Osteoblast (primary cell): ENCODE results near the gene KIAA1671. TPM values are rescaled to one million over a fixed set of nuclear protein-coding genes. Genes with fewer than 3 reads are reported as not detected.

ENCODE experiments used
- DNase-seq: peaks from one replicate; pipeline ENCODE4 v3.0.0; 2011; ENCODE audit warnings: low spot score, mixed read lengths; ENCODE audit not compliant: insufficient read length; ENCODE audit errors: missing footprints
- H2AFZ ChIP-seq: 2 replicates; pipeline ENCODE4 v1.6.0; 2011; ENCODE audit warnings: mild to moderate bottlenecking, low read length
- H3K27ac ChIP-seq: 2 replicates; pipeline ENCODE4 v1.5.1; 2011; ENCODE audit warnings: mild to moderate bottlenecking, low read depth, low read length, moderate library complexity
- H3K27me3 ChIP-seq: 2 replicates; pipeline ENCODE4 v1.6.0; 2012; ENCODE audit warnings: mild to moderate bottlenecking, control low read depth, inconsistent platforms, low read length, moderate library complexity; ENCODE audit not compliant: insufficient read depth
- H3K36me3 ChIP-seq: 2 replicates; pipeline ENCODE4 v1.5.1; 2011; ENCODE audit warnings: mild to moderate bottlenecking, low read length, control low read depth, moderate library complexity; ENCODE audit not compliant: insufficient read depth
- H3K4me1 ChIP-seq: 2 replicates; pipeline ENCODE4 v1.5.1; 2011; ENCODE audit warnings: mild to moderate bottlenecking, low read length, control low read depth, moderate library complexity; ENCODE audit not compliant: insufficient read depth
- H3K4me2 ChIP-seq: 2 replicates; pipeline ENCODE4 v1.6.0; 2011; ENCODE audit warnings: mild to moderate bottlenecking, low read length; ENCODE audit not compliant: insufficient read depth
- H3K4me3 ChIP-seq: fragments of 200-600 bp; sonication (generic); 3 replicates; pipeline ENCODE4 v1.5.1; 2012; ENCODE audit warnings: mild to moderate bottlenecking, low read length, inconsistent platforms; ENCODE audit not compliant: insufficient read depth
- H3K79me2 ChIP-seq: 2 replicates; pipeline ENCODE4 v1.6.0; 2012; ENCODE audit warnings: mild to moderate bottlenecking, low read length, control low read depth, inconsistent platforms; ENCODE audit not compliant: insufficient read depth
- H3K9me3 ChIP-seq: 2 replicates; pipeline ENCODE4 v1.5.1; 2011; ENCODE audit warnings: low read depth, low read length, control low read depth
- H4K20me1 ChIP-seq: 2 replicates; pipeline ENCODE4 v1.6.0; 2012; ENCODE audit warnings: mild to moderate bottlenecking, low read length, control low read depth; ENCODE audit not compliant: insufficient read depth
- total RNA-seq: library from RNA; depleted of rRNA; stranded (reverse); fragments of >200 nt; gene quantifications from 2 replicates; pipeline ENCODE4 v1.2.3, GENCODE V29; 2012
- TF ChIP-seq, protein P1 (sequence below): IDR thresholded peaks from 2 replicates; pipeline ENCODE4 v1.5.1; 2011; ENCODE audit warnings: mild to moderate bottlenecking, low read depth, low read length, moderate library complexity; ENCODE audit errors: extremely low read depth

Gene KIAA1671
- total RNA-seq, 1 donor: 16.6 TPM

DNA sequence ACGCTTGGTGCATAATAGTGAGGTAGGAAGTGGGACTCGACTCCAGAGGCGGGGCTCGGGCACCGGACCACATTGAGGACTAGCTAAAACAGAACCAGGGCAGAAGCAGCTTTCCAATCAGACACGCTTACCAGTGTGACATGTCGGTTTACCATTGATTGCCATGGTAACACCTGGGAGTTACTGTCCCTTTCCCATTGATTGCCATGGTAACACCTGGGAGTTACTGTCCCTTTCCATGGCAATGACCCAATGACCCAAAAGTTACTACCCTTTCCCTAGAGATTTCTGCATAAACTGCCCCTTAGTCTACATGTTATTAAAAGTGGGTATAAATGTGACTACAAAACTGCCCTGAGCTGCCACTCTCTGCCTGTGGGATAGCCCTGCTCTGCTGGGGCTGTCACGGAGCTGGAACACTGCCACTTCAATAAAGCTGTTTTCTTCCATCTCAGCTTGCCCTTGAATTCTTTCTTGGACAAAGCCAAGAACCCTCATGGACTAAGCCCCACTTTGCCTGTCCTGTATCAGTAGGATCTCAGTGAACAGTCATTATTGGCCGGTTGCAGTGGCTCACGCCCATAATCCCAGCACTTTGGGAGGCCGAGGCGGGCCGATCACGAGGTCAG is 169.7 kb downstream of the KIAA1671 start:
- Histone ChIP-seq H3K36me3 (no peaks in the 10 kb centered on the region), H3K4me2 (no peak overlapping the region), H2AFZ (no peak overlapping the region), H3K27ac (no peak overlapping the region), H3K4me3 (no peak overlapping the region), H3K4me1 (no peaks in the 10 kb centered on the region), H3K27me3 (no peaks in the 10 kb centered on the region), H4K20me1 (no peaks in the 10 kb centered on the region), H3K79me2 (no peaks in the 10 kb centered on the region), H3K9me3 (no peaks in the 10 kb centered on the region)
- TF ChIP-seq, protein P1, sequence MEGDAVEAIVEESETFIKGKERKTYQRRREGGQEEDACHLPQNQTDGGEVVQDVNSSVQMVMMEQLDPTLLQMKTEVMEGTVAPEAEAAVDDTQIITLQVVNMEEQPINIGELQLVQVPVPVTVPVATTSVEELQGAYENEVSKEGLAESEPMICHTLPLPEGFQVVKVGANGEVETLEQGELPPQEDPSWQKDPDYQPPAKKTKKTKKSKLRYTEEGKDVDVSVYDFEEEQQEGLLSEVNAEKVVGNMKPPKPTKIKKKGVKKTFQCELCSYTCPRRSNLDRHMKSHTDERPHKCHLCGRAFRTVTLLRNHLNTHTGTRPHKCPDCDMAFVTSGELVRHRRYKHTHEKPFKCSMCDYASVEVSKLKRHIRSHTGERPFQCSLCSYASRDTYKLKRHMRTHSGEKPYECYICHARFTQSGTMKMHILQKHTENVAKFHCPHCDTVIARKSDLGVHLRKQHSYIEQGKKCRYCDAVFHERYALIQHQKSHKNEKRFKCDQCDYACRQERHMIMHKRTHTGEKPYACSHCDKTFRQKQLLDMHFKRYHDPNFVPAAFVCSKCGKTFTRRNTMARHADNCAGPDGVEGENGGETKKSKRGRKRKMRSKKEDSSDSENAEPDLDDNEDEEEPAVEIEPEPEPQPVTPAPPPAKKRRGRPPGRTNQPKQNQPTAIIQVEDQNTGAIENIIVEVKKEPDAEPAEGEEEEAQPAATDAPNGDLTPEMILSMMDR: no peak
- no peak for DNase-seq

DNA sequence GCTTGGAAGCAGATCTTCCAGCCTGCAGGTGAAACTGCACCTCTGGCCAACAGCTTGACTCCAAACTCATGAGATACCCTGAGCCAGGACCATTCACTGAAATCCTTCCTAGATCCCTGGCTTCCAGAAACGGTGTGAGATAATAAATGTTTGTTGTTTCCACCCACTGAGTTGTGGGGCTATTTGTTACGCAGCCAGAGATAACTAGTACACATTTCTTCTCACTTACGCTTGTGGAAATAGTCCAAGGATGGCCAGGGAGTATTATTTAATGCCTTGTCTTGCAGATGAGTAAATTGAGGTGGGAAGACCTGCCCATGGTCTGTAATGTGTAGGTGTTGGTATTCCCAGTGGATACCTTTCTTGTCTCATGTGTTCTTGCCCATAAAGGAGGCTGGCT is 171.2 kb downstream of the KIAA1671 start:
- Histone ChIP-seq H3K4me2 (no peak overlapping the region), H3K36me3 (no peaks in the 10 kb centered on the region), H3K27ac (no peak overlapping the region), H3K79me2 (no peaks in the 10 kb centered on the region), H3K4me3 (no peak overlapping the region), H3K27me3 (no peaks in the 10 kb centered on the region), H3K9me3 (no peaks in the 10 kb centered on the region), H3K4me1 (no peaks in the 10 kb centered on the region), H4K20me1 (peaks cover 4% of the 10 kb centered on the region), H2AFZ (no peak overlapping the region)
- TF ChIP-seq, protein P1: no peak
- no peak for DNase-seq

DNA sequence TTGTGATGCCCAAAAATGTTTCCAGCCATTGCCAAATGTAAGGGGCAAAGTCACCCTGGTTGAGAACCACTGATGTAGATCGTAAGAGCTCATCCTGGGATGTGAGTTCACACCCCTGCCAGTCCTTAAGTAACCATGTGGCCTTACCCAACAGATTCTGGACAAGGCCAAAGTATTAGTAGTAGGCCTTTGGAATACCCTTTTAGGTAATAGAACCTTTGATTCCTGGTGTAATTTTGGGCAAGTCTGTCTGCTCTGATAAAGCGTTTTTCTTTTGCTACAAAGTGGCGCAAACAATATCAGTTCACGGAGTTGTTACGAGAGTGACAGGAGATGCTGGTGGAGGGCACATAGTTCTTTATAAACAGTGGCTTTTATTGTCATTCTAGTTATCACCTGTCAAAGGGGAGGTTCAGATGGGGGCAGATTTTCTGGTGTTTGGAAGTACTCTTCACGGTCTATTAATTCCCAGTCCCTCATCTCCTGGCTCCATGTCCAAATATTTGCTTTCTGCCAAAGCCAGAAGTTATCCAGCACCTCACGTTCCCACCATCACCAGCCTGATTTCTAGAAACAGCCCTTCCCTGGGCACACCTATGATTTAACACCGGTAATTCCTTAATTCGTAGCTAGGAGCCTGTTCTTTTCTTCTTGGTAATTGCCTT is 173.3 kb downstream of the KIAA1671 start:
- Histone ChIP-seq H3K27ac (no peak overlapping the region), H3K4me3 (no peak overlapping the region), H3K27me3 (no peaks in the 10 kb centered on the region), H3K4me2 (no peak overlapping the region), H4K20me1 (peaks cover 8% of the 10 kb centered on the region), H2AFZ (no peak overlapping the region), H3K4me1 (no peaks in the 10 kb centered on the region), H3K36me3 (no peaks in the 10 kb centered on the region), H3K79me2 (no peaks in the 10 kb centered on the region), H3K9me3 (no peaks in the 10 kb centered on the region)
- TF ChIP-seq, protein P1: no peak
- DNase-seq: no peak

DNA sequence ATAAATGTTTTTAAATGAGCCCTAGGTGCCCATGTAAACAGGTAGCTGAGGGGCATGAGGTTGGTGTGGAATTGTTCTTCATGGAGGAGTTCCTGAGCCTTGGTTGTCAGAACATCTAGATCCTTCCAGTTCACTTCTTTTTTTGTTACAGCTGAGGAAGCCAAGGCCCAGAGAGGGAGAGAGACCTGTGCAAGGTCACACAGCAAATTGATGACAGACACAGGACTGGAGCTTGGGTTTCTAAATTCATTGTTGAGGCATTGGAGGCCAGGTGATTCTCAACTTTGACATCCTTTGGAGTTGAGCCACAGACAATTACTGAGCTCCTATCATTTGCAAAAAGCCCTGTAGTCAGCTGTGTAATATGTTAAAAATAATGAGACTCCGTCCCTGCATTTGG is 174.0 kb downstream of the KIAA1671 start:
- TF ChIP-seq, protein P1: no peak

More for the DNA sequence above, 174.0 kb downstream of the KIAA1671 start:
- Histone ChIP-seq H3K9me3 (no peaks in the 10 kb centered on the region), H3K27ac (no peak overlapping the region), H3K4me3 (no peak overlapping the region), H2AFZ (no peak overlapping the region), H3K4me2 (no peak overlapping the region), H3K27me3 (no peaks in the 10 kb centered on the region), H3K4me1 (no peaks in the 10 kb centered on the region), H3K79me2 (no peaks in the 10 kb centered on the region), H3K36me3 (no peaks in the 10 kb centered on the region), H4K20me1 (peaks cover 8% of the 10 kb centered on the region)
- no peak for DNase-seq
